ENCODE measurements around the gene RBMS3. TPM values are rescaled to one million over a fixed set of nuclear protein-coding genes. Genes with fewer than 3 reads are reported as not detected.

RBMS3 gene
- total and polyA plus RNA-seq, 2 donors, result 12.8 to 19.9 TPM

DNA sequence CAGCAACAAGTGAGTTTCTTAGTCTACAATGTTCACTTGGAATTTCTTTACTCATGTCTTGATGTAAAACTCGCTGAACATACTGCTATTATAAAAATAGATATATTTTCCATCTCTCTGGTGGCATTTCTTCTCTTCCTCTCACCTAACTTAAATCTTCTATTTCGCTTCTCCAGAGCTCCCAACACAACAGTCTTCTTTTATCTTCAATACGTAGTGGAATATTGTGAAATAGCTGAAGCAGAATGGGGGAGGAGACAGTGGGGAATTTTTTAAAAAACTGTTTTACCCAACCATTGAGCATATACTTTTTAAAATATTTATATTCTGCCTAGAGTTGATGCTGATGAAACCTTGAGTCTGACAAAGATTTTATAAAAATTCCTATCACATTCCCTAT is 548.5 kb downstream of the RBMS3 start:
- Histone ChIP-seq H3K36me3 (ENCODE audit: control insufficient read depth in 2 of 2, insufficient read depth in 2 of 2, low read length in 1 of 2) (no peaks in the 10 kb centered on the region), H3K27me3 (ENCODE audit: control insufficient read depth in 2 of 2, insufficient read depth in 1 of 2, low read length in 1 of 2) (no peaks in the 10 kb centered on the region), H3K4me1 (ENCODE audit: control insufficient read depth in 2 of 2, insufficient read depth in 2 of 2, low read length in 2 of 2) (no peaks in the 10 kb centered on the region), H3K9me3 (ENCODE audit: control insufficient read depth in 2 of 2, insufficient read depth in 1 of 2, low read length in 1 of 2) (no peaks in the 10 kb centered on the region), H3K27ac (ENCODE audit: low read depth in 1 of 2, low read length in 1 of 2) (no peak overlapping the region), H3K4me3 (ENCODE audit: low read length in 2 of 2) (no peak overlapping the region)
- 93% methylated on average over 3 of the region's 3 CpGs for WGBS
- no peak for DNase-seq (ENCODE audit: low read depth in 6 of 9, low spot score in 9 of 9)

DNA sequence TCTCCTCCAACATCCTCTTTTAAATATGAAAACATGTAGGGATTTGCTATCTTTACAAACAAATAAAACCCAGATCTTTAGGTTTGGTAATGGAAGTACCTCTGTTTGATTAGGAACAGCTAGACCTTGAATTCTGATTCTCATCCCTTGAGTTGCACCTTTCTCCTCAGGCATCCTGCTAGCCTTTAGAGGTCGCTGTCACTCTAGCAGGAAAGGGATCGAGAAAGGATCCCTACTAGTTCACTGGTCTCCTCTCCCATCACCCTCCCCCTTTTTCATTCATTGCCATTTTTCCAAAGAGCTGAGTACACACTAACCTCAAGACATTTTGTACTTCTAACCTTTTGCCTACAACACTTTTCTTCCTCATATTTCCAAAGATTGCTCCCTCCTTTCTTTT is 569.8 kb downstream of the RBMS3 start:
- H3K36me3 ChIP-seq (ENCODE audit: control insufficient read depth in 2 of 2, insufficient read depth in 2 of 2, low read length in 1 of 2), result no peaks in the 10 kb centered on the region
- no peak overlapping the region for H3K4me3 ChIP-seq (ENCODE audit: low read length in 2 of 2)
- no peak overlapping the region for H3K27ac ChIP-seq (ENCODE audit: low read depth in 1 of 2, low read length in 1 of 2)
- H3K4me1 ChIP-seq (ENCODE audit: control insufficient read depth in 2 of 2, insufficient read depth in 2 of 2, low read length in 2 of 2), result no peaks in the 10 kb centered on the region
- no peaks in the 10 kb centered on the region for H3K9me3 ChIP-seq (ENCODE audit: control insufficient read depth in 2 of 2, insufficient read depth in 1 of 2, low read length in 1 of 2)
- DNase-seq (ENCODE audit: low read depth in 6 of 9, low spot score in 9 of 9), result no peak
- no peaks in the 10 kb centered on the region for H3K27me3 ChIP-seq (ENCODE audit: control insufficient read depth in 2 of 2, insufficient read depth in 1 of 2, low read length in 1 of 2)
- 70% methylated on average over 2 of the region's 2 CpGs for whole genome bisulfite sequencing

DNA sequence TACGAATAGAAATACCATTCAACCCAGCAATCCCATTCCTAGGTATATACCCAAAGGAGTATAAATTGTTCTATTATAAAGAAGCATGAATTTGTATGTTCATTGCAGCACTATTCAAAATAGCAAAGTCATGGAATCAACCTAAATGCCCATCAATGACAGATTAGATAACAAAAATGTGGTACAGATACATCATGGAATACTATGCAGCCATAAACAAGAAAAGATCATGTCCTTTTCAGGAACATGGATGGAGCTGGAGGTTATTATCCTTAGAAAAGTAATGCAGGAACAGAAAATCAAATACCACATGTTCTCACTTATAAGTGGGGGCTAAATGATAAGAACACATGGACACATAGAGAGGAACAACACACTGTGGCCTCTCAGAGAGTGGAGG is 571.9 kb downstream of the RBMS3 start:
- 93% methylated on average over 1 of the region's 1 CpG for WGBS
- H3K27ac ChIP-seq (ENCODE audit: low read depth in 1 of 2, low read length in 1 of 2), result no peak overlapping the region
- H3K4me3 ChIP-seq (ENCODE audit: low read length in 2 of 2), result no peak overlapping the region
- H3K4me1 ChIP-seq (ENCODE audit: control insufficient read depth in 2 of 2, insufficient read depth in 2 of 2, low read length in 2 of 2), result no peaks in the 10 kb centered on the region
- no peaks in the 10 kb centered on the region for H3K36me3 ChIP-seq (ENCODE audit: control insufficient read depth in 2 of 2, insufficient read depth in 2 of 2, low read length in 1 of 2)
- no peaks in the 10 kb centered on the region for H3K27me3 ChIP-seq (ENCODE audit: control insufficient read depth in 2 of 2, insufficient read depth in 1 of 2, low read length in 1 of 2)
- DNase-seq (ENCODE audit: low read depth in 6 of 9, low spot score in 9 of 9), result no peak
- H3K9me3 ChIP-seq (ENCODE audit: control insufficient read depth in 2 of 2, insufficient read depth in 1 of 2, low read length in 1 of 2), result no peaks in the 10 kb centered on the region

DNA sequence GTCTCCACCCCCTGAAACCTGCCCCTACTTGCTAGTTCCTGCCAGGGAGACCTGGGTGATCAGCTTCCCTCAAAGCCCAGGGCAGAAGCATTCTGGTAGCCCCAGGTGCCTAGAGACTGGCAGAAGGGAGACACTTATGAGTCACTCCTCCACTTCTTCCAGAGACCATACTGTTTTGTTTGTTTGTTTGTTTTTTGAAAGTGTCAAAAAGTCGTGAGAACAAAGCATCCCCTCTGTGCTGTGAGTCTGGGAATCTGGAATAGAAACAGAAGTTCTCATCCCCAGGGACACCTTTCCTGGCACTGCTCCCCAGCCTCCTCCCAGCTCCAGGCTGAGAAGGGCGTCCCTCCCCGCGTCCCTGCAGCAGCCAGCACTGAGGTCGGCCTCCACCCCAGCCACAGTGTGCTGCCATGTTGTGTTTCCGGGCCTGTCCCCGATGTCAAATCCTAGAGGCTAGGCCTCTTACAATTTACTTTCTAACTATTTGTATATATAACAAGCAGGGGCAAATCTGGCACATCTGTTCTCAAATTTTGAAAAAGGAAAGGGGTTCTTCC is 573.0 kb downstream of the RBMS3 start:
- Histone ChIP-seq H3K4me3 (ENCODE audit: low read length in 2 of 2) (no peak overlapping the region), H3K27me3 (ENCODE audit: control insufficient read depth in 2 of 2, insufficient read depth in 1 of 2, low read length in 1 of 2) (no peaks in the 10 kb centered on the region), H3K4me1 (ENCODE audit: control insufficient read depth in 2 of 2, insufficient read depth in 2 of 2, low read length in 2 of 2) (no peaks in the 10 kb centered on the region), H3K36me3 (ENCODE audit: control insufficient read depth in 2 of 2, insufficient read depth in 2 of 2, low read length in 1 of 2) (no peaks in the 10 kb centered on the region), H3K27ac (ENCODE audit: low read depth in 1 of 2, low read length in 1 of 2) (no peak overlapping the region), H3K9me3 (ENCODE audit: control insufficient read depth in 2 of 2, insufficient read depth in 1 of 2, low read length in 1 of 2) (no peaks in the 10 kb centered on the region)
- WGBS, result 95% methylated on average over 7 of the region's 7 CpGs
- no peak for DNase-seq (ENCODE audit: low read depth in 6 of 9, low spot score in 9 of 9)

DNA sequence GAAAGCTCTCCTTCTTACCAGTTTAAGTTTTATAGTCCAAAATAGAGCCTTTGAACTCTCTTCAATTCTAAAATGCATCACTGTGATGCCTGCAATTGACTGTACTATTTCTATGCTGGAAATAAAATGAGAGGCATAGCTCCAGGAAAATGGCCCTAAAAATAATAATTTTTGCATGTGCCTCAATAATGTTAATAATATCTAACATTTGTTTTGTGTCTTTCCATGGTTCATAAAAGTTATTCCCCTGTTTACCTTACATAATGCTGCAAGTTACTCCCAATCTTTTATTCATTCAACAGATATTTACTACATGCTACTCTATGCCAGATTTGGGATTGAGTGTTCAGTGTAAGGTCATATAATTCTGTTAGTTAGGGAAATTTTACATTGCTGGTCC is 574.0 kb downstream of the RBMS3 start:
- Histone ChIP-seq H3K36me3 (ENCODE audit: control insufficient read depth in 2 of 2, insufficient read depth in 2 of 2, low read length in 1 of 2) (no peaks in the 10 kb centered on the region), H3K9me3 (ENCODE audit: control insufficient read depth in 2 of 2, insufficient read depth in 1 of 2, low read length in 1 of 2) (no peaks in the 10 kb centered on the region), H3K4me1 (ENCODE audit: control insufficient read depth in 2 of 2, insufficient read depth in 2 of 2, low read length in 2 of 2) (no peaks in the 10 kb centered on the region), H3K4me3 (ENCODE audit: low read length in 2 of 2) (no peak overlapping the region), H3K27ac (ENCODE audit: low read depth in 1 of 2, low read length in 1 of 2) (no peak overlapping the region), H3K27me3 (ENCODE audit: control insufficient read depth in 2 of 2, insufficient read depth in 1 of 2, low read length in 1 of 2) (no peaks in the 10 kb centered on the region)
- DNase-seq (ENCODE audit: low read depth in 6 of 9, low spot score in 9 of 9), result no peak

DNA sequence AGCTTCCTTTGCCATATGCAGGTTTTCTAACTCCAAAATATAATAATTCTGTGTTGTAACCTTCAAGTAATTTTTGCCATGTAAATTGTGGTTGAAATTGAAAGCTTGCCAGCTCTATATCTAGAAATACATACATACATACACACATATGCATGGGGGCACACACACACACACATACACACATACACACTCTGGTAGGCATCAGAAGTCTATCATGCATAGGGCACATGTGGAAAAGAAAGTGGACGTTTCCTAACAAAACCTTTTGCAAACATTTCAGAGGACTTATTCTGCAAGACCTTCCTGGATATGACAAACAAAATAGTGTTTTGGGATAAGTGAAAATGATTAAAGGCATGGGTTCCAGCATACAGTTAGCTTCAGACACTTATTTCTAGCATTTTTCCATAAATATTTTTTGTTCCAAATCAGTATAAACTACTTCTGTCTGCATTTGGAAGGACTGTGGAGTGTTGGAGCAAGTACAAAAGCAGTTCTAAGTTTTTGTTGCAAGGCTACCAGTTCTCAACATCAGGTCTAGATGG is 578.9 kb downstream of the RBMS3 start:
- no peaks in the 10 kb centered on the region for H3K36me3 ChIP-seq (ENCODE audit: control insufficient read depth in 2 of 2, insufficient read depth in 2 of 2, low read length in 1 of 2)
- no peaks in the 10 kb centered on the region for H3K27me3 ChIP-seq (ENCODE audit: control insufficient read depth in 2 of 2, insufficient read depth in 1 of 2, low read length in 1 of 2)
- H3K4me1 ChIP-seq (ENCODE audit: control insufficient read depth in 2 of 2, insufficient read depth in 2 of 2, low read length in 2 of 2), result no peaks in the 10 kb centered on the region
- no peaks in the 10 kb centered on the region for H3K9me3 ChIP-seq (ENCODE audit: control insufficient read depth in 2 of 2, insufficient read depth in 1 of 2, low read length in 1 of 2)
- 95% methylated on average over 1 of the region's 1 CpG for WGBS
- H3K27ac ChIP-seq (ENCODE audit: low read depth in 1 of 2, low read length in 1 of 2), result no peak overlapping the region
- no peak for DNase-seq (ENCODE audit: low read depth in 6 of 9, low spot score in 9 of 9)
- no peak overlapping the region for H3K4me3 ChIP-seq (ENCODE audit: low read length in 2 of 2)

DNA sequence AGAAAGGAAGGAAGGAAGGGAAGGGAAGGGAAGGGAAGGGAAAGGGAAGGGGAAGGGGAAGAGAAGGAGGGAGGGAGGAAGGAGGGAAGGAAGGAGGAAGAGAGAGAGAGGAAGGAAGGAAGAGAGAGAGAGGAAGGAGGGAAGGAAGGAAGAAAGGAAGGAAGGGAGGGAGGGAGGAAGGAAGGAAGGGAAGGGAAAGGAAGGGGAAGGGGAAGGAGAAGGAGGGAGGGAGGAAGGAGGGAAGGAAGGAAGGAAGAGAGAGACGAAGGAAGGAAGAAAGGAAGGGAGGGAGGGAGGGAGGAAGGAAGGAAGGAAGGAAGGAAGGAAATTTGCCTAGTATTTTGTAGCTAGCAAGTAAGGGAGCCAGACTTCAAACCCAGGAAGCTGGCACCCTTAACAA is 583.9 kb downstream of the RBMS3 start:
- no peak overlapping the region for H3K4me3 ChIP-seq (ENCODE audit: low read length in 2 of 2)
- no peak for DNase-seq (ENCODE audit: low read depth in 6 of 9, low spot score in 9 of 9)
- no peaks in the 10 kb centered on the region for H3K4me1 ChIP-seq (ENCODE audit: control insufficient read depth in 2 of 2, insufficient read depth in 2 of 2, low read length in 2 of 2)
- no peak overlapping the region for H3K27ac ChIP-seq (ENCODE audit: low read depth in 1 of 2, low read length in 1 of 2)
- 88% methylated on average over 1 of the region's 1 CpG for WGBS
- no peaks in the 10 kb centered on the region for H3K36me3 ChIP-seq (ENCODE audit: control insufficient read depth in 2 of 2, insufficient read depth in 2 of 2, low read length in 1 of 2)
- no peaks in the 10 kb centered on the region for H3K27me3 ChIP-seq (ENCODE audit: control insufficient read depth in 2 of 2, insufficient read depth in 1 of 2, low read length in 1 of 2)
- no peaks in the 10 kb centered on the region for H3K9me3 ChIP-seq (ENCODE audit: control insufficient read depth in 2 of 2, insufficient read depth in 1 of 2, low read length in 1 of 2)

DNA sequence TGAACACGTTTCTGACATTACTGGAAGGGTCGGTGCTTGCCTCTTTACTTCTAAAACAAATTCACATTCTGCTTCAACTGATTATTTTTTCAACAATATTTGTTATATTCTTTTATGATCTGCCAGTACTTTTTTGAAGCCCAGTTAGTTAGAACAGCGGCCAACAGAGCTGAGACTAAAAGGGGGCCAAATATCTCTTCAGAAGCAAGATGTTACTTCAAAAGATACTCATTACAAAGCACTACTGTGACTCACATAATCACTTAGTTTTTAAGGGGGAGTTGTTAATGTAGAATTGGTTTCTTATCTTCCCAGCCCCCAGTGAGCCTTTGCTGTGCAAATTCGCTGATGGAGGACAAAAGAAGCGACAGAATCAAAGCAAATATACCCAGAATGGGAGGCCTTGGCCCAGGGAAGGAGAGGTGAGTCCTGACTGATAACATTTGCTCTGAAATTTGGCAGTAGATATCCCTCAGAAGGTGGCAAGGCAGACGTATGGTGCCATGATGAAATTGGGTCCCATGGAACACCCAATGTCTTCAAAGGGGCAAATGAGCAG is 587.8 kb downstream of the RBMS3 start:
- Histone ChIP-seq H3K27me3 (ENCODE audit: control insufficient read depth in 2 of 2, insufficient read depth in 1 of 2, low read length in 1 of 2) (no peaks in the 10 kb centered on the region), H3K4me3 (ENCODE audit: low read length in 2 of 2) (no peak overlapping the region), H3K4me1 (ENCODE audit: control insufficient read depth in 2 of 2, insufficient read depth in 2 of 2, low read length in 2 of 2) (no peaks in the 10 kb centered on the region), H3K27ac (ENCODE audit: low read depth in 1 of 2, low read length in 1 of 2) (no peak overlapping the region), H3K9me3 (ENCODE audit: control insufficient read depth in 2 of 2, insufficient read depth in 1 of 2, low read length in 1 of 2) (no peaks in the 10 kb centered on the region), H3K36me3 (ENCODE audit: control insufficient read depth in 2 of 2, insufficient read depth in 2 of 2, low read length in 1 of 2) (no peaks in the 10 kb centered on the region)
- no peak for DNase-seq (ENCODE audit: low read depth in 6 of 9, low spot score in 9 of 9)
- 93% methylated on average over 6 of the region's 6 CpGs for WGBS

DNA sequence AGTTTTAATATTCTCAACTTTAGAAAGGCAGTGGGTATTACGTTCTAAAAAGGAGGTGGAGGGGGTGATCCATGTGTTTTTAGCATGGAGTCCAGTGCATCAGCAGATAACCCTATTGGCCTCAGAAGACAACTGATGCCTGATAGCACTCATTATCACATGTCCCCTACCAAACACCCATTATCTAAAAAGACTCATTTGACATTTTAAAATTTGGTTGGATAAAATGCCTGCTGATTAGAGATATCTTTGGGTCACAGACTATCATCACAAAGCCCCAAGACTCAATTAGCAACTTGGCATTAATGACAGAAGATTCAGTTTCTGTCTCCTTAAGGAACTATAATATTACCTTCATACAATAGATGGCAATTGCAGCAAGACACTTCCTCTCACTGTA is 589.3 kb downstream of the RBMS3 start:
- Histone ChIP-seq H3K27me3 (ENCODE audit: control insufficient read depth in 2 of 2, insufficient read depth in 1 of 2, low read length in 1 of 2) (no peaks in the 10 kb centered on the region), H3K9me3 (ENCODE audit: control insufficient read depth in 2 of 2, insufficient read depth in 1 of 2, low read length in 1 of 2) (no peaks in the 10 kb centered on the region), H3K27ac (ENCODE audit: low read depth in 1 of 2, low read length in 1 of 2) (no peak overlapping the region), H3K4me1 (ENCODE audit: control insufficient read depth in 2 of 2, insufficient read depth in 2 of 2, low read length in 2 of 2) (no peaks in the 10 kb centered on the region), H3K36me3 (ENCODE audit: control insufficient read depth in 2 of 2, insufficient read depth in 2 of 2, low read length in 1 of 2) (no peaks in the 10 kb centered on the region), H3K4me3 (ENCODE audit: low read length in 2 of 2) (no peak overlapping the region)
- 91% methylated on average over 1 of the region's 1 CpG for WGBS
- DNase-seq (ENCODE audit: low read depth in 6 of 9, low spot score in 9 of 9), result no peak
